Activated naive CD4-positive, alpha-beta T cell treated with Interleukin-2 at 50 U/mL for 16 hours (primary cell): ENCODE results near the gene RAB22A.

Source experiments
- DNase-seq: peaks from one replicate; pipeline ENCODE4 v3.0.0-alpha.2; 2020

RAB22A gene

GRCh38 chr20:58309591-58310290 is at the start of gene RAB22A:
Gene RAB22A, plus strand, starts transcription at chr20:58309715. Its CDS starts 262 bp downstream, at chr20:58309977.
- peak; percentile 81 for DNase-seq

GRCh38 chr20:58260006-58260405 is 49.5 kb upstream of the RAB22A start:
- no peak for DNase-seq

GRCh38 chr20:58261660-58262059 is 47.9 kb upstream of the RAB22A start:
- no peak for DNase-seq

GRCh38 chr20:58264271-58264670 is 45.2 kb upstream of the RAB22A start:
- no peak for DNase-seq

GRCh38 chr20:58267389-58268215 is 41.9 kb upstream of the RAB22A start:
- no peak for DNase-seq

- DNase-seq = no peak
Measured at GRCh38 chr20:58268421-58268821, 41.1 kb upstream of the RAB22A start.

GRCh38 chr20:58268936-58269619 is 40.4 kb upstream of the RAB22A start:
- no peak for DNase-seq

GRCh38 chr20:58271606-58272351 is 37.7 kb upstream of the RAB22A start:
- peak; percentile 48 for DNase-seq

- DNase-seq = no peak
Measured at GRCh38 chr20:58274384-58274783, 35.1 kb upstream of the RAB22A start.

GRCh38 chr20:58277107-58277506 is 32.4 kb upstream of the RAB22A start:
- no peak for DNase-seq

GRCh38 chr20:58277578-58278472 is 31.7 kb upstream of the RAB22A start:
- DNase-seq = no peak

GRCh38 chr20:58286729-58287128 is 22.8 kb upstream of the RAB22A start:
- DNase-seq = no peak

- DNase-seq = no peak
Measured at GRCh38 chr20:58287638-58288037, 21.9 kb upstream of the RAB22A start.

- DNase-seq = no peak
Measured at GRCh38 chr20:58289143-58289542, 20.4 kb upstream of the RAB22A start.

- DNase-seq = no peak
Measured at GRCh38 chr20:58293453-58293852, 16.1 kb upstream of the RAB22A start.

- DNase-seq = no peak
Measured at GRCh38 chr20:58294497-58295455, 14.7 kb upstream of the RAB22A start.

GRCh38 chr20:58296051-58296837 is 13.3 kb upstream of the RAB22A start:
- no peak for DNase-seq

GRCh38 chr20:58297394-58297793 is 12.1 kb upstream of the RAB22A start:
- DNase-seq = no peak

GRCh38 chr20:58300321-58300720 is 9.2 kb upstream of the RAB22A start:
- no peak for DNase-seq

- DNase-seq = no peak
Measured at GRCh38 chr20:58303547-58303946, 6.0 kb upstream of the RAB22A start.
